Adipose tissue (tissue), 3 donors: ENCODE data around the gene IFRD1. TPM values are rescaled to one million over a fixed set of nuclear protein-coding genes. Genes with fewer than 3 reads are reported as not detected.

Experiments used
- H3K27ac ChIP-seq: one replicate; pipeline ENCODE4 v1.5.1; 2013; ENCODE audit warnings: low read depth, low read length
- WGBS, 3 donors: extraction: QIAGEN DNeasy Blood & Tissue Kit; methylation state at CpG; one replicate each; pipeline ENCODE4 v1.1.7; 2013; 5-methylcytosine and 5-hydroxymethylcytosine counted together
- polyA plus RNA-seq, 3 donors: library from polyadenylated mRNA; stranded (reverse); fragments of 200-250 nt; gene quantifications; one replicate each; pipeline ENCODE4 v1.2.3, GENCODE V29; 2013
- donor health status: healthy with polysubstance abuse.
- donor health status: Bipolar disorder and iron deficiency.
- donor health status: healthy.

IFRD1 gene, protein sequence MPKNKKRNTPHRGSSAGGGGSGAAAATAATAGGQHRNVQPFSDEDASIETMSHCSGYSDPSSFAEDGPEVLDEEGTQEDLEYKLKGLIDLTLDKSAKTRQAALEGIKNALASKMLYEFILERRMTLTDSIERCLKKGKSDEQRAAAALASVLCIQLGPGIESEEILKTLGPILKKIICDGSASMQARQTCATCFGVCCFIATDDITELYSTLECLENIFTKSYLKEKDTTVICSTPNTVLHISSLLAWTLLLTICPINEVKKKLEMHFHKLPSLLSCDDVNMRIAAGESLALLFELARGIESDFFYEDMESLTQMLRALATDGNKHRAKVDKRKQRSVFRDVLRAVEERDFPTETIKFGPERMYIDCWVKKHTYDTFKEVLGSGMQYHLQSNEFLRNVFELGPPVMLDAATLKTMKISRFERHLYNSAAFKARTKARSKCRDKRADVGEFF
- 10 to 100 TPM; 40.9 to 91.6 (median 41.7) TPM for polyA plus RNA-seq

DNA sequence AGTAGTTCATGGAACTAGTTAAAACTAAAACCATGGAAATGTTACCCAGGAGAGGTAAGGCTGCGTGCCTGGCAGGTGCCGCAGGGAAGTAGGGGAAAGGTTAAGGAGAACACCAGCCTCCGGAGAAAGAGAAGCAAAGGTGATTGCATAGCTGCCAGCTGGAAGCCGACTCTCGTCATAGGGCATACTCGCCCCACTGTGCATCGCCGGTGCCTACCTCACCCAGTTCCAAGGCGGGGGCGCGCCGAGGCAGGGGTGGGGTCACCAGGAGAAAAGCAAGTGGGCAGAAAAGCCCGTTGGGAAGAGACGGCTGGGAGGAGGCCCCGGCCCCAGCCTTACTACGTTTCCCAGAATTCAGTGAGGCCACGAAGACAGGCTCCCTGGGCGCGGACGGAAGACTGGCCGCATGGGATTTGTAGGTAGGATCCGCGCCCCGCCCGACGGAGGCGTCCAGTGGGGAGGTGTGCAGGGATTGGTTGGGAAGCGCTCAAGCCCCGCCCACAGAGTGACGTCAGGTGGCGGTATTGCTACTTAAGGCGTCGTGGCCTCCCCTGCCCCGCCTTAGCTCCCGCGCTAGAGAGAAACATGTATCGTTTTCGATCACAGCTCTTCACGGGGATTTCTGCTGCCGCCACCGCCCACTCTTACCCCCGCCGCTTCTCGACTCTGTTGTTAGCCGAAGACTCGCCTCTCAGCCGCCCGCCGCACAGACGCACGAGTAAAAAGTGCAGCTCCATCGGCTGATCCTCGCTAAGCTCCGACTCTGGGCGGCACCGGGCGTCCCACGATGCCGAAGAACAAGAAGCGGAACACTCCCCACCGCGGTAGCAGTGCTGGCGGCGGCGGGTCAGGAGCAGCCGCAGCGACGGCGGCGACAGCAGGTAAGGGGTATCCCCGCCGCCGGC is at the start of gene IFRD1:
Gene IFRD1, plus strand, starts transcription at position 559 of the 905 bp plus-strand sequence. Its CDS starts 229 bp downstream, at position 788.
- peak within 1 kb of the TSS; percentile 66 for H3K27ac ChIP-seq
- 0 to 1% (median 0%) methylated on average over 73 of the region's 73 CpGs for WGBS, 3 donors

DNA sequence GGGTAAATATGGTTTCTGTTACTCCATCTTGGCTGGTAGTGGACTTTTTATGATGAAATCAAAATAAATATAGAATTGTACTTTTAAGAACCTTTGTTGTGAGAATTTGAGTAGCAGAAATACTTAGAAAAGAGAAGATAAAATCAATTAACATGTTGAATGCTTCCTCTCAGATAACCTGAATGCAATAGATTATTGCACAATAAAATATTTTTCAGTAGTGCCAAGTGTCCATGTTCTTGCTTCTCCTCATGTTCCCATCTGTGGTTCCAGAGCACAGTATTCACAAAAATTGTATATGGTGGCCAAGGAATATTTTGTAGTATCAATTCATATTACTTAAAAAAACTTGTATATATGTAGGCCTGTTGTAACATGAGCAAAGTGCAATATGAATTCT is 45.9 kb upstream of the IFRD1 start:
- no peak overlapping the region for H3K27ac ChIP-seq

DNA sequence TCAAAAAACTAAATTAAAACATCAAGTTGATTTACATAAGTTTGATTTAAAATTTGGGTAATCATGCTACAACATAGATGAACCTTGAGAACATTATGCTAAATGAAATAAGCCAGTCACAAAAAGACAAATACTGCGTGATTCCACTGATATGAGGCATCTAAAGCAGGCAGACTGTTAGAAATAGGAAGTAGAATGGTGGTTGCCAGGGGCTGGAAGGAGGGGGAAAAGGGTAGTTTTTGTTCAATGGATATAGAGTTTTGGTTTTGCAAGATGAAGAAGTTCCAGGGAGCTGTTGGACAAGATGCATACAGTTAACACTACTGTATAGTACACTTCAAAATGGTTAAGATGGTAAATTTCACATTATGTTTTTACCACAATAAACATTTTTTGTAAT is 45.0 kb upstream of the IFRD1 start:
- no peak overlapping the region for H3K27ac ChIP-seq
- WGBS, 3 donors, result 65 to 100% (median 69%) methylated on average over 1 of the region's 1 CpG

DNA sequence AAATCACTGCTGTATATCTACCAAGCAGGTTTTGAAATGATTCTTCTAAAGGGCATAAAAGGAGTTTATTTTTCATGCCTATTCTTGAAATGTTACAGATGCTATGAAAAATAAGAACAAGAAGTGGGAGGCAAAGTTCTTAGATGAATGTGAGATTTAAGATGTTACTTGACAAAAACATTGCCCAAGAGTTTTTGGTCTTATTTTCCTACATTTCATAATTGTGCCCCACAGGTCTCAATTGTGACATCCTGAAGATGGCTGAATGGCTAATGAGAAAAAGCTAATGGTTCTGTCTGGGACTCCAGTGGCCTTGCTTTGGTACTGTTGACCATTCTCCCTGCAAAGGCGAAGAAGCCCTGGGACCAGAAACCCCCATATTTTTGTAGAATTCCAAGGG is 43.0 kb upstream of the IFRD1 start:
- 90 to 100% (median 91%) methylated on average over 1 of the region's 1 CpG for WGBS, 3 donors
- H3K27ac ChIP-seq, result no peak overlapping the region

DNA sequence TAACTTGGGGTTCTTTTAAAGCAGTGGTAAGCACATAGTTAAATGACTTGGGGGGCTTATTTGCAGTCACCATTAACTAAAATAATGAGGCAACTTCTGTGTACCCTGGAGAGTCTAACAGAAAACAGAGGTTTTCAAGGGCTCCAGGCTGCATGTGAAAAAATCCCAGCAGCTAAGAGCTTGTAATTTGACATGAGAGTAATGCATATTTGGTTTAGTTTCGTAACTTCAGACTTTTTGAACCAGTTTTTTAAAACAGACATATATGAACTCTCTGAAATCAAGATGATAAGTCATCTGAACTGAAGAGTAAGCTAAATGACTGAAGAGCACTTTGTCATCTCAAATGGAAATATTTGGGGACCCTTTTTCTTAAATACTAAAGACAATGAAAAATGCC is 40.2 kb upstream of the IFRD1 start:
- WGBS, 3 donors, result 78 to 92% (median 81%) methylated on average over 1 of the region's 1 CpG
- H3K27ac ChIP-seq, result no peak overlapping the region

DNA sequence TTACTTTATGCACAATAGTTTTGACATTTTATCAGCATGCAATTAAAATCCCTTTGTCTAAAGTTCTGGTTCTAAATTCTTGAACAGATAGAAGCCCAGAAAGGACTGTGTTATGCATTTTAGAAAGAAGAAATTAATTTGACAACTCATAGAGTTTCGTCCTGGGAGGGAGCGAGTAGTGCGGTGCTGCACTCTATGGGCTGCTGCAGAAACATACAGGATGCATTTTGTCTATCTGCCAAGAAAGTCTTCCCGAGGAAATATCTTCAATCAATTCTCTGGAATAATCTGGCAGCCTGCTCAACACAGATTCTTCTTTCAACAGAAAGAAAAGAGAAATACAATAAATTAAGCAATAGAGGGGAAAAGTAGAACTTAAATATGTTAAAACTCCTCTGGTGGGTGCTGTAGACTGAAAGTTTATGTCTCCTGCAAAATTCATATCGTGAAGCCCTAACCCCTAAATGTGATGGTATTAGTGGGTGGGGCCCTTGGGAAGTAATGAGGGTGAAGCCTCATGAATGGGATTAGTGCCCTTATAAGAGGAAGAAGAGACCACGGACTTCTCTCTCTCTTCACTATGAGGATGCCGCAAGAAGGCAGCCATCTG is 39.0 kb upstream of the IFRD1 start:
- WGBS, 3 donors, result 34 to 39% (median 35%) methylated on average over 7 of the region's 7 CpGs
- H3K27ac ChIP-seq, result no peak overlapping the region

DNA sequence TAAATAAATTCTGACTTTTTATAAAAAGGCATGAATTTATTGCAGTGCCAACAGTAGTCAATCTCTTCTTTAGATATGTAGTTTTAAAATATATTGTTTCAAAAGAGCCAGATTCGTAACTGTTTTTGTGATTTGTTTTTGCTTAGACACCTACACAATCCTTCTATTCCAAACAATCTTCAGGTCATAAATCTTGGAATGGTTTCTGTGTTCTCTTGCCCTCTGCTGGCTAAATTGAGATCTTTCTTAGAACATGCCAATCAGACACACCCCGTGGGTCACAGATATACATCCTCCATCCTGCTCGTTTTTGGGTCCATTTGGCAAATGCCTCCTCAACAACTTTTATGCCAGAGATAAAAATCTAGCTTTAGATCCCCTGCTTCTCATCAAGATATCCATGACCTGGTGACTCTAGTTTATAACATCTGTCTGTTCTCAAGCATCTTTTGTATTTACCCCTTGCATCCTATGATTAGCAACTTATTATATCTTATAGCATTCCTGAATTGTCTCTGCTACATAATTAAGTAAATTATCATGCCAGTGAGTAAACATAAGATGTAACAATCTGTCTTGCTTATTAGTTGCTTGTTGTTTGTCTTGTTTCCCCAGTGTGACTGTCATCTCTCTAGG is 35.3 kb upstream of the IFRD1 start:
- WGBS, 3 donors, result 5 to 8% (median 7%) methylated on average over 3 of the region's 3 CpGs
- H3K27ac ChIP-seq, result no peak overlapping the region

DNA sequence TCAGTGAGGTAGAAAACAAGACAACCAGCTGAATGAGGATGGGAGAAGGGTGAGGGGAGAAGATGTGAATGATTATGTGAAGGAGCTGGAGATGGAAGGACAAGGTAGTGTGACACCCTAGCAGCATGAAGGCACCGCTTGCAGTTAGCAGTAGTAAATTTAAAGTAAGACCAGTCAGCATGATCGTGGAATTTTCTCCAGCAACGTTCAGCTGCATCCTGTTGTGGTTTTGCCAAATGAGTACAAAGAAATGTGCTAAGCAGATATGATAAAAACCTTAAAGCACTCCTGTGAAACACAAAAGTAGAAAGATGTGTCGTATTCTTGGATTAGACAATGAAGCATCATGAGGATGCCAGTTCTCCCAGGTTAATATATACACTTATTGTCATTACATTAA is 34.1 kb upstream of the IFRD1 start:
- H3K27ac ChIP-seq, result no peak overlapping the region
- WGBS, 3 donors, result 31 to 71% (median 44%) methylated on average over 4 of the region's 4 CpGs

DNA sequence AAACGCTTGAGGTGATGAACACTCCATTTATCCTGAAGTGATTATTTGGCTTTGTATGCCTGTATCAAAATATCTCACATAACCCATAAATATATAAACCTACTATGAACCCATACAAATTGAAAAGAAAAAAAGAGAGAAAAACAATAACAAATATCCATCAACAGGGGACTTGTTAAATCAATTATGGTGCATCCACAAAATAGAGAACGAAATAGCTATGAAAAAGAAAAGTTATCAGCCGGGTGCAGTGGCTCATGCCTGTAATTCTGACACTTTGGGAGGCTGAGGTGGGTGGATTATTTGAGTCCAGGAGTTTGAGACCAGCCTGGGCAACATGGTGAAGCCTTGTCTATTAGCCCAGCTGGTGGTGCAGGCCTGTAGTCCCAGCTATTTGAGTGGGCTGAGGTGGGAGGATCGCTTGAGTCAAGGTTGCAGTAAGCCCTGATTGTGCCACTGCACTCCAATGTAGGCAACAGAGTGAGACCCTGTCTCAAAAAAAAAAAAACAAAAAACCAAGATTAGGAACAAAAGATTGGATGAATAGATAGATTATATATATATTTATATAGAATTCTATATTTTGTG is 30.6 kb upstream of the IFRD1 start:
- WGBS, 3 donors, result 95 to 99% (median 97%) methylated on average over 4 of the region's 4 CpGs
- H3K27ac ChIP-seq, result no peak overlapping the region

DNA sequence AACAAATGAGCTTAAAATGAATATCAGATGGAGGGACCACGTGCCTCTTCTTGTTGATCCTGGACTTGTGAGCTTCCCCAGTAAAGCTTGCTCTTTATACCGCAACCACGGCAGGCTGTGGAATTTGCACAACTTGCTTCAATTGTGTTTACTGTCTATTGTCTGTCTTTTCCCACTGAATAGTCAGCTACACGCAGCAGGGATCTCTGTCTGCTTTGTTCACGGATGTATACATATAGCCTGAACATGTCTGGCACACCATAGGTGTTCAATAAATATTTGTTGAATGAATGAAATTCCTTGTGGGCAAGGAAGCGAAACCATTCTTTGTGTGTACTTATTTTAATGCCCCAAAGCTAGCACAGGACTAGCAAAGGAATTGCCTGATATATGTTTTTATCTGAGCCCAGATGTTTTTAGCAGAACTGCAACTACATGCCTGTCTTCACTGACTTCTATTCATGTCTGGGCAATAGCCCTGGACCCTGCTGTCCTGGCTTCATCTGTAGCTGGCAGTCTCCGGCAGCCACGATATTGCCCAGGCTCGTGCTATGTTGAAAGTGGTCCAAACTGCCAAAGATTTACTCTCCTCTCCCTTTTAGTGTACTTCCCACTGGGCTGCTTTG is 29.9 kb upstream of the IFRD1 start:
- whole genome bisulfite sequencing, 3 donors, result 71 to 80% (median 78%) methylated on average over 9 of the region's 9 CpGs
- no peak overlapping the region for H3K27ac ChIP-seq

DNA sequence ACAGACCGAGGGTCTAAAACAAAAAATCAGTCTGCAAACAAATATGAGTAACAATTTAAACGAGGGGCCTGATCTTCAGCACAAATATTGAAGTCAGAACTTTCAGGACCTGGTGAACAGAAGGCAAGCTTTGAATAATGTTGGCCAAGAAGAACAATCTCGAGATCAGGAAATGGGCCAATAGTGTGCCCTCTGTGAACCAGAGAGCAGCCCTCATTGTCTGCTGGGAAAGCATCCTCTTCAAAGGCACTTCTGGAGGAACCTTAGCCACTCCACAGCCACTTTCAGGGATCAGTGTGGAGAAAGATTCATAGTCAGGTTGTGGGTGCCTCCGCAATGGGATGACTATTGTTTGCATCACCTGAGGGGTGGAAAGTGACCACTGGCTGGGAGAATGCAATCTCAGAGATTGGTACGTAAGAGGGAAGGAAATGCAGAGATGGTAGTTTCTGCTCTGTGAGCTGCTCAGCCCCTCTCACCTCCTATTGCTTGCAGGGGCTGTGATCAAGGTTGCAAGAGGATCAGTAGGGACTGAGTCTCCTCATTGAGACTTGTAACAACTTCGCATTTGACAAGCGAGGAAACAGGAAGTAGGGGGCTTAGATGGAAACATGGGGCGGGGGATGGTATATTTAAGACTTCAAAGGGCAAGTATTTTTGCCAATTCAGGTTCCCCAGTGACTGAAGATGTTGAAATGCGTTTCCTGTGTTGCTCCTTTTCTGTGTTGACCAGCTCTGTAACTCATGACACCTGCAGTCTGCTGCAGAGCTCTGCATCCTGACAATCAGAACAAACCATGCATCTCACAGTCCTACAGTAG is 28.4 kb upstream of the IFRD1 start:
- H3K27ac ChIP-seq, result peak overlapping the region; percentile 73
- WGBS, 3 donors, result 53 to 78% (median 61%) methylated on average over 9 of the region's 9 CpGs

DNA sequence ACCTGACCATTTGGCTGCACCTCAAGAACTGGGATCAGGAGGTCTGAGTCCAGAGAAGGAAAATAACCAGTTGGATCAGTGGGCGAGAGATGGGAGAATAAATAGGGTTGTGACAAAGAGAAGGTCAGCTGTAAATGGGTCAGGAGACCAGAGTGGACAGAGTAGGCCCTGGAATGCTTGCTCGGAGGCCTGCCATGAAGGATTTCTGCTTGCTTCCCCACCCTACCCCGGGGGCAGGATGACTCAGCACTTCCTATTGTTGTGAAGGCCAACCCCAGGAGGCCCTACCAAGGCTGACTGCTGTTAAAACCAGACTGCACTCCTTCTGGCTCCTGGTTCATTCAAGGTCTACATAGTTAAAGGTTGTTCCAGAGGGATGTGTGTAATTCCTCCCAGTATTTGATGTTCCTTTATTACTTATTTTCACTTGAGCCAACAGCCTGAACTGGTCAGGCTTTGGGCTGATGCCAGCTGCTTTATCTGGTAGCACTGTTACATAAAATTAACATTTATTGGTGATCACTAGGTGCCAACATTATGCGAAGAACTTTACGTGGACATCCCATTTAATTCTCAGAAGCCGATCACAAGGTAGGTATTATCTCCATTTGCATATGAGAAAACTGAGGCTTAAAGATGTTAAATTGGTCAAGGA is 27.3 kb upstream of the IFRD1 start:
- 29 to 56% (median 46%) methylated on average over 6 of the region's 6 CpGs for WGBS, 3 donors
- no peak overlapping the region for H3K27ac ChIP-seq

DNA sequence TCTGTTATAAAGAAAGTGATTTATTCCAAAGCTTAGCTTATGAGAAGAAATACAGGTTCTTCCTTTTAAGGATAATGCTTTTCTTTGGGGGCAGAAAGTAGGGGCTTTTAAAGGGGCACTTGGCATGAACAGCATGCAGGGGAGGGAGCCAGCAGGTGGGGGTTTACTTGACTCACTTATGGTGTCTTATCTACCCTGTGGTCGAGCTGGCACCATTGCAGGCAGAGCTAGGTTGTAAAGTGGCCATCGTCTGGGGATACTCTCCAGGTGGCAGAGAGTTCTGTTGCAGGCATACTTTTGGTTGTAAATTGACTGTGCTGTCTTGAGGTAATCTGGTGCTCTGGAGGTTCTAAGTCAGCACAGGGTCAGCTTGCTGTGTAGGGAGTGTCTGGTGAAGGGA is 26.3 kb upstream of the IFRD1 start:
- no peak overlapping the region for H3K27ac ChIP-seq
- 44 to 85% (median 83%) methylated on average over 2 of the region's 2 CpGs for WGBS, 3 donors

DNA sequence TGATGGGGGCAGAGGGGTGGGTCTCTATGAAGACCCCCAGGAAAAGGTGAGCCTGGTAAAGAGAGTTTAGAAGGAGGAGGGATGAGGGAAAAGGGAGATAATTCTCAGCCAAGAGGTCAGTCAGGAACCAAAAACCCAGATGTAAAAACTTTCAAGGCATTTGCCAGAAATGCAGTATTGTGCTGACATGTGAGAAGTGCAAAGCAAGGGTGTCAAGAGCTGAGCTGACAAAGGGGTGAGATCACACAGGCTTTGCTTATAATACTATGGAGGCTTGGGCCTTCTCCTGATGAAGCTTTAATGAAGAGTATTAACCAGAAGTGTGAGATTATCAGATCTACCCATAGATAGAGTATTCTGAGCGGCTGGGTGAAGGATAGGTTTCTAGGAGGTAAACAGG is 22.3 kb upstream of the IFRD1 start:
- WGBS, 3 donors, result 97 to 100% (median 98%) methylated on average over 1 of the region's 1 CpG
- H3K27ac ChIP-seq, result no peak overlapping the region

DNA sequence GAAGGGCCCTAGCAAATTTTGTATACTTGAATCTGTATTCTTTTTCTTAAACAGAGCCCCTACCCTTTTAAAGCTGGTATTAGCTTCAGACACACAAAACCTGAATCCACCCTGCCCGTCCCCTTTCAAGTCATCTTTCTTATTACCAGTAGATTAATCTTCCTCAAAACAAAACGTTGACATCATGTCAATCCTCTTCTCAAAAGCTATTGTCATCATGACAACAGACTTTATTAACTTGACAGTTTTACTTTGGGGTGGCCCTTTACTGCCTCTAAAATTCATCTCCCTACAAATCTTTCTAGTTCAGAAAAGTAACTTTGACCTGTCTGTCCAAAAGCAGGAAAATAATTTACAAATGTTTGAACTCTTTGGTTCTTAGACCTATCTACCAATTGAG is 21.5 kb upstream of the IFRD1 start:
- WGBS, 3 donors, result 77 to 83% (median 80%) methylated on average over 2 of the region's 2 CpGs
- no peak overlapping the region for H3K27ac ChIP-seq

DNA sequence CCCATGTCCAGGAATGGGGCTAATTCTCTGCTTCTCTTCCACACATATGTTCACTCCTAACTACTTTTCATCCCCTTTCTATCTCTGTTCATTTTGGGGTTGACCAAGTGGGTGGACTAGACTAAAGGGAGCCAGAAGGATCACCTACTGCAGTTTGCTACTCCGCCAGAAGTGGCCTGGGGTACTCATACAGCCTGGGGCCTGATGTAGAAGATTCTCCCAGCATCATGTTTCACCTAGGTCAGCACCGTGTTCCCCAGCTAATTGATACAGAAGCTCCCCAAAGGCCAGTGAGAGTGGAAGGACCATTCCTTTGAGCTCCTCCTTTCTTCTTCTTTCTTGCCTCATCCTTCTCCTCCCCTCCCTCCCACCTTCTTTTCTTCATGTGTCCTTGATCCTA is 19.6 kb upstream of the IFRD1 start:
- no peak overlapping the region for H3K27ac ChIP-seq
- 91 to 93% (median 91%) methylated on average over 2 of the region's 2 CpGs for WGBS, 3 donors

DNA sequence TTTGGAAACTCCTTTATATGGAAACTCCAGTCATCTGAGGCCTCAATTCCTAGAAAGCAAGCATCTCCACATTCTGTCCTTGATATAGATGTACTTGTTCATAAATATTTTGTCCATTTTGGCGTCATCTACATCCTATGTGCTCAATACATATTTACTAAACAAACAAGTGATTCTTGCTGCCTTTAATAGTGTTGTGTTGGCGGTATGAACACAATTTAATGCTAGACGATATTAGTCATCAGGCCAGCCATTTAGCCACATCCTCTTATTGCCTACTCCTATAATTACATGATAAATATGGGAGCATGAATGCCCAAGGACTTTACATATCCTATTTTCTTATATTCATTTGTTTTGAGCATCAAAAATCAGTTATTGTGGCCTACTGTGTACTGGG is 18.5 kb upstream of the IFRD1 start:
- 93 to 98% (median 94%) methylated on average over 3 of the region's 3 CpGs for WGBS, 3 donors

More for the DNA sequence above, 18.5 kb upstream of the IFRD1 start:
- H3K27ac ChIP-seq, result no peak overlapping the region
